IMR-90 (cell line): Measurements from ENCODE around the gene NCKAP5. TPM values are rescaled to one million over a fixed set of nuclear protein-coding genes. Genes with fewer than 3 reads are reported as not detected.

Experiments used
- ATAC-seq: fragments of 200-7000 bp; cut with Tn5 transposase; 2 replicates; pipeline ENCODE4 v1.9.1; 2020; ENCODE audit warnings: low read depth, mild to moderate bottlenecking, moderate library complexity
- BruUV-seq: library from RNA; stranded (reverse); fragments of 400-500 nt; replicated peaks from 2 replicates; lab custom pipeline; 2021; lab: Mats Ljungman, UMichigan
- CTCF ChIA-PET: fragments of 300-600 bp; formaldehyde crosslinking; extraction: SDS; loops from one replicate; lab custom pipeline; 2021; ENCODE audit warnings: antibody characterized with exemption; lab: Yijun Ruan, JAX
- POLR2A ChIA-PET: fragments of 300-600 bp; sonication (Branson Sonifier 250); formaldehyde crosslinking; loops from one replicate; lab custom pipeline; 2022; ENCODE audit warnings: antibody characterized with exemption; ENCODE audit not compliant: unreplicated experiment; lab: Charles Lee
- DNase-seq: peaks from one replicate; pipeline ENCODE4 v3.0.0; 2013
- H2AFZ ChIP-seq: replicated peaks from 2 replicates; pipeline ENCODE3; 2013; ENCODE audit warnings: low read length, mild to moderate bottlenecking; ENCODE audit not compliant: poor library complexity
- H2AK5ac ChIP-seq: 2 replicates; pipeline ENCODE4 v1.6.1; 2013; ENCODE audit warnings: low read depth, low read length, inconsistent platforms
- H2AK9ac ChIP-seq: replicated peaks from 2 replicates; pipeline ENCODE3; 2013; ENCODE audit warnings: mild to moderate bottlenecking, low read depth, low read length, moderate library complexity; ENCODE audit not compliant: poor library complexity
- H2BK120ac ChIP-seq: 2 replicates; pipeline ENCODE4 v1.6.1; 2013; ENCODE audit warnings: low read depth, low read length, inconsistent platforms
- H2BK15ac ChIP-seq: 3 replicates; pipeline ENCODE4 v1.6.1; 2013; ENCODE audit warnings: low read depth, low read length, inconsistent platforms
- H2BK20ac ChIP-seq: 2 replicates; pipeline ENCODE4 v1.6.1; 2013; ENCODE audit warnings: low read depth, mild to moderate bottlenecking, inconsistent platforms, low read length, moderate library complexity
- H2BK5ac ChIP-seq: 2 replicates; pipeline ENCODE4 v1.6.1; 2013; ENCODE audit warnings: mild to moderate bottlenecking, low read depth, low read length, inconsistent platforms; ENCODE audit not compliant: poor library complexity, severe bottlenecking
- H3K14ac ChIP-seq: replicated peaks from 2 replicates; pipeline ENCODE4 v1.6.1; 2013; ENCODE audit warnings: low read depth, low read length, inconsistent platforms
- H3K18ac ChIP-seq: 2 replicates; pipeline ENCODE4 v1.6.1; 2013; ENCODE audit warnings: low read depth, low read length, control low read depth
- H3K23ac ChIP-seq: 2 replicates; pipeline ENCODE4 v1.6.1; 2013; ENCODE audit warnings: low read depth, low read length, inconsistent platforms
- H3K27ac ChIP-seq: 2 replicates; pipeline ENCODE4 v1.5.1; 2013; ENCODE audit warnings: mild to moderate bottlenecking, control low read depth, low read length; ENCODE audit not compliant: insufficient read depth
- H3K27me3 ChIP-seq: 2 replicates; pipeline ENCODE4 v1.6.1; 2013; ENCODE audit warnings: low read length; ENCODE audit not compliant: control insufficient read depth, insufficient read depth
- H3K36me3 ChIP-seq: 2 replicates; pipeline ENCODE4 v1.6.1; 2013; ENCODE audit warnings: low read length, mixed read lengths; ENCODE audit not compliant: control insufficient read depth, insufficient read depth
- H3K4ac ChIP-seq: 2 replicates; pipeline ENCODE4 v1.6.1; 2013; ENCODE audit warnings: low read depth, low read length, inconsistent platforms
- H3K4me1 ChIP-seq: 2 replicates; pipeline ENCODE4 v1.6.1; 2013; ENCODE audit warnings: low read length, mixed read lengths; ENCODE audit not compliant: control insufficient read depth, insufficient read depth
- H3K4me2 ChIP-seq: 2 replicates; pipeline ENCODE4 v1.6.1; 2013; ENCODE audit warnings: low read depth, mild to moderate bottlenecking, control low read depth, low read length, moderate library complexity
- H3K4me3 ChIP-seq: 2 replicates; pipeline ENCODE4 v1.5.1; 2013; ENCODE audit warnings: low read depth, mild to moderate bottlenecking, control low read depth, low read length, moderate library complexity; ENCODE audit not compliant: insufficient read depth
- H3K56ac ChIP-seq: 2 replicates; pipeline ENCODE4 v1.6.1; 2013; ENCODE audit warnings: low read length, inconsistent platforms; ENCODE audit not compliant: insufficient read depth; ENCODE audit errors: extremely low read depth
- H3K79me1 ChIP-seq, 2 experiments: 2 replicates each; pipeline ENCODE4 v1.6.1; 2013; ENCODE audit warnings: low read length in 2 of 2, inconsistent platforms in 1 of 2, low read depth in 1 of 2
- H3K9ac ChIP-seq: 2 replicates; pipeline ENCODE4 v1.6.1; 2013; ENCODE audit warnings: low read depth, low read length, control low read depth
- H3K9me1 ChIP-seq: 2 replicates; pipeline ENCODE4 v1.6.1; 2013; ENCODE audit warnings: low read length, inconsistent platforms; ENCODE audit not compliant: insufficient read depth
- H3K9me3 ChIP-seq: 2 replicates; pipeline ENCODE4 v1.6.1; 2013; ENCODE audit warnings: low read length; ENCODE audit not compliant: control insufficient read depth, insufficient read depth
- H4K20me1 ChIP-seq: 2 replicates; pipeline ENCODE4 v1.6.1; 2013; ENCODE audit warnings: low read length, inconsistent platforms; ENCODE audit not compliant: insufficient read depth
- H4K5ac ChIP-seq: 2 replicates; pipeline ENCODE4 v1.6.1; 2013; ENCODE audit warnings: mild to moderate bottlenecking, low read depth, low read length, control low read depth
- H4K8ac ChIP-seq, 2 experiments: 2 replicates each; pipeline ENCODE4 v1.6.1; 2013; ENCODE audit warnings: low read depth in 2 of 2, low read length in 2 of 2, control low read depth in 1 of 2, inconsistent platforms in 1 of 2
- H4K91ac ChIP-seq: 2 replicates; pipeline ENCODE4 v1.6.1; 2013; ENCODE audit warnings: low read depth, low read length, inconsistent platforms; ENCODE audit not compliant: insufficient read depth
- CHD1 ChIP-seq: IDR thresholded peaks from 2 replicates; pipeline ENCODE4 v1.6.1; 2012; ENCODE audit warnings: low read depth, low read length, improper control_type of control experiment
- RCOR1 ChIP-seq: IDR thresholded peaks from 2 replicates; pipeline ENCODE4 v1.6.1; 2012; ENCODE audit warnings: mild to moderate bottlenecking, low read length, improper control_type of control experiment; ENCODE audit not compliant: insufficient replicate concordance
- WGBS, 2 experiments: methylation state at CpG; one replicate each; pipeline versions ENCODE4 v1.1.5 to v1.1.7; 2013; ENCODE audit warnings: missing lambda C conversion rate in 2 of 2; ENCODE audit not compliant: insufficient read length in 1 of 2; ENCODE audit errors: extremely low coverage in 2 of 2; 5-methylcytosine and 5-hydroxymethylcytosine counted together
- dilution Hi-C: fragments of 300-500 bp; cut with HindIII; formaldehyde crosslinking; loops from one replicate; pipeline ENCODE4 v1.14.3; 2018; ENCODE audit warnings: low sequenced_read_pairs; ENCODE audit not compliant: unreplicated experiment
- in situ Hi-C: fragments of 300-500 bp; cut with MboI; formaldehyde crosslinking; loops from 3 replicates; pipeline ENCODE4 v1.14.3; 2019; ENCODE audit warnings: low sequenced_read_pairs, inconsistent platforms, mixed read lengths
- intact Hi-C: fragments of 100-400 bp; cut with micrococcal nuclease; formaldehyde crosslinking; loops from 2 replicates; pipeline ENCODE4 v1.10.0; 2022
- polyA plus RNA-seq, 3 experiments: library from polyadenylated mRNA; depleted of rRNA; stranded (reverse); fragments of >200 nt; gene quantifications; 2 replicates each; pipeline ENCODE4 v1.2.3, GENCODE V29; 2012; ENCODE audit warnings: low replicate concordance in 1 of 3
- total RNA-seq: library from RNA; depleted of rRNA; stranded (reverse); fragments of >200 nt; gene quantifications from 2 replicates; pipeline ENCODE4 v1.2.3, GENCODE V29; 2012

Gene NCKAP5
- total and polyA plus RNA-seq, 2 of the 4 experiments (the other 2 are of a cell fraction) = 2.7 to 3.9 TPM

DNA sequence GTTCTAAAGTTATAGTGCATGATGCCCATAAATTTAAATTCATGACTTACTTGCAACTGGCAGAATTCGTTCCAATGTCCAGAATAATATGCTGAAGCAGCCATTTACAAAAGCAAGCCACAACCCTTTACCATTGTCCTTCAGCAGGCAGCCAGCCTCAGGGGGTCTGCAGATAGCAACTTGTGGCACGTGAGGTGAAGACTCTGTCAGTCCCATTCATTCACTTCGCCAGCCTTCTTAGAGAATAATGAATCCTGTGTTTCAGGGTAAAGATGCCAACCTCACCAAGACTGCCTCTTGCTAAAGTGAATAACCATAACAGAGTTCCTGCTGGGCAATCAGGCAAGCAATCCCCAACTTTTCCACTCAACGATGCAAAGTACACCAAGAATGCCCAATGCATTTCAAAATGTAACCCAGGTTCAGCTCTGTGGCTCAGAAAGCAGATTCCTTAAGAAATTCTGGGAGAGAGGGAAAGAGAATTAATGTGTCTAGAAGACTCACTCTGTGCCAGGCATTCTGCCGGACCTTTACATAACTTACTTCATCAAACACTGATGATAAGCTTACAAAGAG is 315.4 kb downstream of the NCKAP5 start:
- Histone ChIP-seq H3K9me1 (peaks cover 17% of the 10 kb centered on the region), H3K9me3 (no peaks in the 10 kb centered on the region), H4K8ac (peak overlapping the region in 1 of 2 experiments; percentile 67; a peak in 2 of 4 replicates), H3K9ac (no peak overlapping the region), H2AK9ac (no peak overlapping the region), H2BK15ac (peak overlapping the region; percentile 32; the same call in 1 of the 3 replicates), H4K5ac (no peak overlapping the region), H3K23ac (peak overlapping the region; percentile 2; the same call in 1 of the 2 replicates), H4K20me1 (no peaks in the 10 kb centered on the region), H2BK5ac (no peak overlapping the region), H2AFZ (no peak overlapping the region), H3K14ac (peak overlapping the region; percentile 64; the same call in 1 of the 2 replicates), H3K36me3 (peaks cover 7% of the 10 kb centered on the region; the same call in 1 of the 2 replicates), H3K18ac (peak overlapping the region; percentile 76; the same call in 1 of the 2 replicates), H3K56ac (no peak overlapping the region), H4K91ac (peak overlapping the region; percentile 28; the same call in 1 of the 2 replicates), H3K79me1 (peaks cover 40 to 79% of the 10 kb centered on the region in 2 experiments), H3K4me1 (peaks cover 22% of the 10 kb centered on the region), H2AK5ac (no peak overlapping the region), H3K4ac (peak overlapping the region; percentile 53), H2BK120ac (peak overlapping the region; percentile 1; the same call in 1 of the 2 replicates), H2BK20ac (no peak overlapping the region; the same call in 1 of the 2 replicates), H3K27me3 (no peaks in the 10 kb centered on the region), H3K27ac (no peak overlapping the region), H3K4me3 (no peak overlapping the region), H3K4me2 (no peak overlapping the region)
- in situ Hi-C loops = loop anchor here (10.0 kb wide), 1 partner anchor 312 kb away; the partner anchor contains the start of gene NCKAP5
- ChIA-PET POLR2A (interaction anchor here (0.7 kb wide), 1 partner anchor 37 kb away, joined by 5 read pairs; no protein-coding TSS in a partner anchor), CTCF (interaction anchor here (0.8 kb wide), 1 partner anchor 81 kb away, joined by 3 read pairs; no protein-coding TSS in a partner anchor)
- DNase-seq = no peak
- BruUV-seq = no TSS peak
- WGBS, 2 experiments = no CpG with 5 or more reads among the region's 5 CpGs
- intact Hi-C loops = no loop called here
- TF ChIP-seq RCOR1 (no peak), CHD1 (no peak)
- dilution Hi-C loops = no loop called here
- no peak for ATAC-seq
